Activated T-cell treated with anti-CD3 and anti-CD28 coated beads for 48 hours (primary cell): ENCODE measurements around the gene AFAP1L2.
"Not testable (repeated sequence)": the region's sequence is repeated elsewhere in the genome, so short reads cannot be mapped to it uniquely, and the experiment has no call there.

Experiments used
- DNase-seq: peaks from one replicate; pipeline ENCODE4 v3.0.0-alpha.2; 2020; ENCODE audit warnings: low read depth

Gene AFAP1L2

GRCh38 chr10:114335614-114336013 is 68.7 kb downstream of the AFAP1L2 start:
- no peak for DNase-seq

- no peak for DNase-seq
Observed at GRCh38 chr10:114334301-114334700, 70.0 kb downstream of the AFAP1L2 start.

GRCh38 chr10:114333441-114333840 is 70.9 kb downstream of the AFAP1L2 start:
- not testable (repeated sequence) for DNase-seq

GRCh38 chr10:114332301-114333192 is 71.8 kb downstream of the AFAP1L2 start:
- DNase-seq: no peak

- DNase-seq: no peak
Observed at GRCh38 chr10:114329634-114330365, 74.5 kb downstream of the AFAP1L2 start.

GRCh38 chr10:114328874-114329273 is 75.4 kb downstream of the AFAP1L2 start:
- DNase-seq: no peak

- no peak for DNase-seq
Observed at GRCh38 chr10:114328441-114328812, 75.9 kb downstream of the AFAP1L2 start.

- no peak for DNase-seq
Observed at GRCh38 chr10:114327537-114328440, 76.5 kb downstream of the AFAP1L2 start.

- DNase-seq: no peak
Observed at GRCh38 chr10:114326795-114327194, 77.5 kb downstream of the AFAP1L2 start.

GRCh38 chr10:114323023-114323422 is 81.3 kb downstream of the AFAP1L2 start:
- no peak for DNase-seq

- DNase-seq: no peak
Observed at GRCh38 chr10:114322344-114322743, 82.0 kb downstream of the AFAP1L2 start.

GRCh38 chr10:114320249-114321116 is 83.8 kb downstream of the AFAP1L2 start:
- no peak for DNase-seq

GRCh38 chr10:114319406-114320248 is 84.7 kb downstream of the AFAP1L2 start:
- no peak for DNase-seq

GRCh38 chr10:114316744-114317143 is 87.6 kb downstream of the AFAP1L2 start:
- no peak for DNase-seq

GRCh38 chr10:114315566-114316420 is 88.5 kb downstream of the AFAP1L2 start:
- DNase-seq: no peak

- no peak for DNase-seq
Observed at GRCh38 chr10:114313866-114314265, 90.4 kb downstream of the AFAP1L2 start.

GRCh38 chr10:114313139-114313538 is 91.2 kb downstream of the AFAP1L2 start:
- DNase-seq: no peak

GRCh38 chr10:114311496-114312209 is 92.6 kb downstream of the AFAP1L2 start:
- no peak for DNase-seq

- no peak for DNase-seq
Observed at GRCh38 chr10:114311023-114311422, 93.3 kb downstream of the AFAP1L2 start.
